ENCODE measurements around the gene TBC1D17.

The TBC1D17 gene

DNA sequence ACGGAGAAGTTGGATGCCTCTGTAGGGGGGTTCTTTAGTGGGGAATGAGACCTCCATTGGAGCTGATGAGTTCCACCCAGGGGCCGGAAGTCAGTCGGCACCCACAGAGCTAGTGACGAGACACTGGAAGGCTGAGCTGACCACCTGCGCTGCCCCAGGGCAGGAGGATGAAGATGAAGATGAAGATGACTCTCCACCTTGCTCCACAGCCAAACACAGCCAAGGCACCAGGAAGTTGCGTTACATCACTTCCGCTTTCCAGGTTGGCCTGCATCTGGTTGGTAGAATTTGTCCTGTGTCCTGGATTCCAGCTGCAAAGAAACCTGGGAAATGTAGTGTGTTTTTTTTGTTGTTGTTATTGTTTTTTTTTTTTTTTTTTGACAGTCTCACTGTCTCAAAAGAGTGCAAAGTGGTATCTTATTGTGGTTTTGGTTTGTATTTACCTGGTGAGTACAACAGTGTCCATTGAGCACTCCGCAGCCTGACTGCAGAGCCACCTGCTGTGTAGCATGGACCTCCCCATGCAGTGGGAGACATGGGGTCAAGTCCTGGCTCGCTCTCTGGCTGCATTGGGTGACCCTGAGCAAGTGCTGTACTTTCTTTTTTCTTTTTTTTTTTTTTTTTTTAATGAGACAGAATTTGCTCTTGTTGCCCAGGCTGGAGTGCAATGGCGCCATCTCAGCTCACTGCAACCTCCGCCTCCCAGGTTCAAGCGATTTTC lies 1.9 kb downstream of the TBC1D17 start:
- DNase-seq = no peak

DNA sequence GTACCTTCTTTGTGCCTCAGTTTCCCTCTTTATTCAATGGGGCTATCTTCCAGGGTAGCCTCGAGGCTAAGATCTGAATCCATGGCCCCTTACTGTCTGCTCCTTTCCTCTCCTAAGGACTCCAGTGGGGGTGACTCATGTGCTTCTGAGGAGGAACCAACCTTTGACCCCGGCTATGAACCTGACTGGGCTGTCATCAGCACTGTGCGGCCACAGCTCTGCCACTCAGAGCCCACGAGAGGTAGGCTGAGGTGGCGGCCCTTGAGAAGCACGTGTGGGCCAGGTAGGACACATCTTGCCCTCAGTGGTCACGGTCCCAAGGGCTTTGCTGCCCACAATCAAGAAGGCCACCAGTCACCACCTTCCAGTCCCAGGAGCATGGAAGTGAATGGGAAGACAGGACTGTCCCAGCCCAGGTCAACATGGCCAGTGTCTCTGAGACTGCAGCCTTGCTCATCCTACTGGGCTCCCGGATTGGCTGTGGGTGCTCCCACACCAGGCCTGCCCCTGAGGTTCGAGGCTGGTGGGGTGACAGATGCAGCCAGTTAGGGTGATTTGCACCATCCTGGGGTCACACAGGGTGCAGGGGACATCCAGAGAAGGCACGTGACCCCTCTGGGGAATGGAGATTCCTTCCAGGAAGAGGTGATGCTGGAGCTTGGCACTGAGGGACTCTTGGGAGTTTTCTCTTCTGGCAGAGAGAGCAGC lies 2.8 kb downstream of the TBC1D17 start:
- DNase-seq = no peak

GRCh38 chr19:49881186-49881585 lies 3.7 kb downstream of the TBC1D17 start:
- no peak for DNase-seq

GRCh38 chr19:49881672-49882394 lies 4.3 kb downstream of the TBC1D17 start:
- DNase-seq = no peak

GRCh38 chr19:49882643-49883042 lies 5.1 kb downstream of the TBC1D17 start:
- DNase-seq = no peak

DNA sequence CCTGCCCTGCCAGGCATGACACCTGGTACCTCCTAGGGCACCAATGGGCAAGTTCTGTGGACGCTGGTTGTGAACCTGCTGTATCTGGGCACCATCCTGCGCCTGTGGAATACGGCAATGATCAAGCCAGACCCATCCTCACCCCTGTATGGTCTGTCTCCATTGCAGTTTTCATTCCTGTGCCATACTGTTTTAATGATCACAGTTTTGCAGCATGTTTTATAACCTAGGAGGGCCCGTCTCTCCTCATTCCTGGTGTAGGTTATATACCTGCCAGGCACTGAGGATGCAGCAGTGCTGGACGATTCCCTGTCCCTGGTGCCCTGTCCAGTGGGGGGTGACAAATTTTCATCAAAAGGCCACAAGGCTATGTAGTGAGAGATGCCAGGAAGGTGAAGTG lies 5.6 kb downstream of the TBC1D17 start:
- DNase-seq = no peak

DNA sequence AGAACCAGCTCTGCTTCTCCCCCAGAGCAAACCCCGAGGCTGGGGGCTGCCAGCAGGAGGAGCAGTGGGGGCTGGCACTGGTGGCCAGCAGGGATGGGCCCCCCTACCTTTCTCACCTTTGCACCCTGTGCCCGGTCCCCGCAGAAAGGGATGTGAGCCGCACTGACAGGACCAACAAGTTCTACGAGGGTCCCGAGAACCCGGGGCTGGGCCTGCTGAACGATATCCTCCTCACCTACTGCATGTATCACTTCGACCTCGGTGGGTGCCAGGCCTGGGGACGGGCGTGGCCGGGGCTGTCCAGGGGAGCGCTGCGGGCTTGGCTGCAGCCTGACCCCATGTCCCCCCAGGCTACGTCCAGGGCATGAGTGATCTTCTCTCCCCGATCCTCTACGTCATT lies 6.6 kb downstream of the TBC1D17 start:
- no peak for DNase-seq

GRCh38 chr19:49884760-49885159 lies 7.3 kb downstream of the TBC1D17 start:
- DNase-seq = no peak

- DNase-seq = peak; percentile 13
Measured at GRCh38 chr19:49887037-49887664, 9.6 kb downstream of the TBC1D17 start.

DNA sequence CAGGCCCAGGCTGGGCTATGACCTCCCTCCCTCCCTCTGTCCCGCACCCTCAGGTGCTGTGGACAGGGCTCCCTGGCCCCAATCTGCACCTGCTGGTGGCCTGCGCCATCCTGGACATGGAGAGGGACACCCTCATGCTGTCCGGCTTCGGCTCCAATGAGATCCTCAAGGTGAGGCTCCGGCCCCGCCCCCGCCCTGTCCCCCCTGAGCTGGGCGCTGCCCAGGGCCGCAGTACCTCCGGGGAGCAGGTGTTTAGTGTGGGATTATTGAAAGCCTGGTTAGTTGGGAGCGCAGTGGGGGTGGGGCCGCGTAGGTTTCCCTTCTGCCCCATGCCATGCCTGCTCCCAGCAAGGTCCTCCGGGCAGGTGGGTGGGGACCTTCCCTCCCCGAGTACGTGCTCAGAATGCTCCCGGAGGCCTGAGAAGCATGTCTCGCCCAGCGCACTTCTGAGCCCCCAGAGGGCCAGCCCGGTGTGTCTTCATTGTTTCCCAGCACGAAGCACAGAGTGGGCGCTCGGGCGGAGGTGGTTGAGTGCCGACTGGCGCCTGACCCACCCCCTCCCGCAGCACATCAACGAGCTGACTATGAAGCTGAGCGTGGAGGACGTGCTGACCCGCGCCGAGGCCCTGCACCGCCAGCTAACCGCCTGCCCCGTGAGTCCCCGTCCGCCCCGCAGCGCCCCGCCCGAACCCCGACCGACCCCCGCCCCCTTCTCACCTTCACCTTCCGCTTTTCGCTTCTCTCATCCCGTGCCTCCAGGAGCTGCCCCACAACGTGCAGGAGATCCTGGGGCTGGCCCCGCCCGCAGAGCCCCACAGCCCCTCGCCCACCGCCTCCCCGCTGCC lies 10.4 kb downstream of the TBC1D17 start:
- DNase-seq = peak; percentile 61

- DNase-seq = peak; percentile 69
Measured at GRCh38 chr19:49888510-49888824, 11.0 kb downstream of the TBC1D17 start.

DNA sequence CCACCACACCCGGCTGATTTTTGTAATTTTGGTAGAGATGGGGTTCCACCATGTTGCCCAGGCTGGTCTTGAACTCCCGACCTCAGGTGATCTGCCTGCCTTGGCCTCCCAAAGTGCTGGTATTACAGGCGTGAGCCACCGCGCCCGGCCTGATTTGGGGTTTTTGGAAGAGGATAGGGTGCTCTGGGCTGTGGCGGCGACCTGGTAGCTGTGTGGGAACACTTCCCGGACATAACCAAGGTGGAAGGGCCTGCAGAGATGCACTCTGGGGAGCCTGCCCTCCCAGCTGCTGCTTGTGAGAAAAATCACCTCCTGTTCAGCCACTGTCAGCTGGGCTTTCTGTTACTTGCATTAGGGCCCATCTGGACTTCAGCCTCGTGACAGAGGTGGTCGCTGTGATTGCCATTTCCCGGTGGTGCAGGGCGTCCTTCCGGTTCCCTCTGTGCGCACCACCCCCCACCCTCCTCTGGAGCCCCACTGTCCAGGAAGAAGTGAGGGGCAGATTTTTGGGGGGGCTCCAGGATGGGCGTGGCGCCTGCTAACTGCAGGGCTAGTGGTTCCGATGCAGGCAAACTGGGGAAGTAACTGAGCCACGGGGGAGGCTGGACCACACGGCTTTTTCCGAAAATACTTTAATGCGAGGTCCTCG lies 11.7 kb downstream of the TBC1D17 start:
- peak; percentile 24 for DNase-seq

GRCh38 chr19:49889687-49890348 lies 12.3 kb downstream of the TBC1D17 start:
- peak; percentile 86 for DNase-seq

DNA sequence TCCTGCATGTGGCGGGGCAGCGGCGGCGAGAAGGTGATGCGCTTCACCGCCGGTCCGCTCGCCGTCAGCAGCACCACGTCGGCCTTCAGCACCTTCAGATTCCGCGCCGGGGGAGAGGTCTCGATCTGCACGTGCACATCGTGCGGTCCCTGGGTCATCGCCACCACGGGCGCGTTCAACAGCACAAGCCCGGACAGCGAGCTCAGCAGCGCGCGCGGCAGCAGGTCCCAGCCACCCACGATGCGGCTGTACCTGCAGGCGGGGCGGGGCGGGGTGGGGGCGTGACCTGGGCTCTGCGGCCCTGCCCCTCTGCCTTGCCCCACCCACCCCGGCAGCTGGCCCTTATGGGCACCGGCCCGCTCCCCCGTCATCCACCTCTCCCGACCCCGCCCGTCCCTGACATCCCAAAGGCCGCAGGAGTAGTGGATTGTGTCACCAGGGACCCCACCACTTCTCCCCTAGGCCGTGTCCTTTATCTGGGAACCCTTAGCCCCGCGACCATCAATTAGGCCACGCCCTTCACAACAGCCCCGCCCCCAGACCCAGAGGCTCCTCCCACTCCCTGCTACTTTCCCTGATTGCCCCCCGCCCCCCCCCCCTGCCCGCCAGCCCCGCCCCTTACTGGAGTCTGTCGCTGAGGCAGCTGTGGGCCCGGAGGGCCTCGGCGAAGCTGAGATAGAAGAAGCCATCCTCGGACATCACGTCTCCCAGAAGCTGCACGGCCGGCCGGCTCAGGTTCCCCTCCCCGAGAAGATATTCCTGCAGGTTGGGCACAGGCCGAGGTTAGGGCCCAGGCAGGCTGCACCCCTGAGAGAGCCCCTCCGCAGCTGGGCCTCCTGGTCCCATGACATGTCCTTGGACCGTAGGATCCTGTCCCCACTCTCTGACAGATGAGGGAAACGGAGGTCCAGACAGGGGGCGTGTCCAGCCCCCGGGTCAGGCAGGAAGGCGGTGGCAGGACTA lies 13.1 kb downstream of the TBC1D17 start:
- peak; percentile 86 for DNase-seq

GRCh38 chr19:49891393-49891792 lies 13.9 kb downstream of the TBC1D17 start:
- no peak for DNase-seq

DNA sequence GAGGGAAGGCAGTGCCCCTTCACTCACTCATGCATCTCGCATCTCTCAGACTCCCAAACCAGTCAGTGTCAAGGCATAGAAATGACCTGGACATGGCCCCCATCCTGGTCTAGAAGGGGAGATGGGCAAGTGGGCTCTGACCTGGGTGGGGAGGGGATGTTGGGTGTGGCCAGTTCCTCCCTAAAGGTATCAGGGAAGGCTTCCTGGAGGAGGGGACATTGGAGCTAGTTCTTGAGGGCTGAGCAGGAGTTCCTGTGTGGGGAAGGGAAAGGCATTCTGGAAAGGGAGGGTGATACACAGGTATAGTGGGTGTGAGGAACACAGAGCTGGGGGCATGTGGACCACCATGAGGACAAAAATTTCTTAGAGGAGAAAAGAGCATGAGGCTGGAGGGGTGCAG lies 15.2 kb downstream of the TBC1D17 start:
- no peak for DNase-seq

GRCh38 chr19:49894011-49894664 lies 16.6 kb downstream of the TBC1D17 start:
- no peak for DNase-seq

DNA sequence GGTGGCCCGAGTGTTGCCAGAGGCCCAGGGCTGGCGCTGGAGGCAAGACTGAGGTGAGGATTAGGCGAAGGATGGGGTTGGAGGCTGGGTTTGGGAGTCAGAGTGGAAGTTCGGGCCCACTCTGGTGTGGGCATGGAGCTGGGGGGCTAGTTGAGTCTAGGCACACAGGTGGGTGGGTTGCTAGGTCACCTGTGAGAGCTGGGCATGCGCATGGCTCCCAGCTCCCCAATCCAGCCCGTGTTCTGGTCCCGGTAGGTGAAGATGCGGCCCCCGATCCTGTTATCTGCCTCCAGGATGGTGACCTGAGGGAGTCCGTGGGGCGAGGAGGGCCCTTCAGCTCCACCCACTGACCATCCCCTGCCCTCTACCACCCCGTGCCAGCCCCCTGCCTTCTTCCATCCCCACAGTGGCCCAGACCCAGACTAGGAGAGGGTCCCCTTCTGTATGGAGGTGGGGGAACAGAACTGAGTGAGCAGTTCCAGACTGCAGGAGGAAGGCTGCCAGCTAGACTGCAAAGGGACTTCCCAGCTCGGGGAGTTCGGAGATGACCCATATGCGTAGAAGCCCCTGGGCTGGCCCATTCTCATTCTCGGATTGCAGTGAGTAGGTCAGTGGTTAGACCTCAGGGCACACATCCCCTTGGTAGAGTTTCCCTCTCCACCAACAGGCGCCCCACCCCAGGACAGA lies 17.5 kb downstream of the TBC1D17 start:
- DNase-seq = no peak
